Prostate gland (tissue), 2 donors: ENCODE measurements around the gene NUFIP2. TPM values are rescaled to one million over a fixed set of nuclear protein-coding genes. Genes with fewer than 3 reads are reported as not detected.
A peak's percentile ranks its signal among the peaks of the same experiment; 100 is the strongest.
"Not testable (repeated sequence)": the region's sequence is repeated elsewhere in the genome, so short reads cannot be mapped to it uniquely, and the experiment has no call there.

Source experiments
- DNase-seq: peaks from one replicate; pipeline ENCODE4 v3.0.0-alpha.2; 2019; ENCODE audit warnings: low spot score
- H3K27ac ChIP-seq, 2 donors: fragments of 200-600 bp; sonication (generic); 2 replicates each; pipeline ENCODE4 v1.5.1; 2017 to 2019
- H3K27me3 ChIP-seq: fragments of 200-600 bp; sonication (generic); replicated peaks from 2 replicates; pipeline ENCODE4 v1.5.1; 2019; ENCODE audit not compliant: insufficient read depth
- H3K36me3 ChIP-seq, 2 donors: fragments of 200-600 bp; sonication (generic); 1 replicate in 1 of 2; 2 replicates in 1 of 2; pipeline versions ENCODE4 v1.5.1 to v1.8.1; 2017 to 2019
- H3K4me1 ChIP-seq: fragments of 200-600 bp; sonication (generic); replicated peaks from 2 replicates; pipeline ENCODE4 v1.5.1; 2019
- H3K4me3 ChIP-seq, 2 donors: fragments of 200-600 bp; sonication (generic); 2 replicates each; pipeline ENCODE4 v1.5.1; 2017 to 2019
- H3K9me3 ChIP-seq: fragments of 200-600 bp; sonication (generic); 2 replicates; pipeline ENCODE4 v1.5.1; 2017
- CTCF ChIP-seq, 4 experiments: fragments of 200-600 bp in 2 of 4; fragments of 450-650 bp in 2 of 4; sonication (generic) in 2 of 4; IDR thresholded peaks; 1 replicate in 3 of 4; 2 replicates in 1 of 4; pipeline ENCODE4 v1.5.1; 2016 to 2019; ENCODE audit warnings: antibody characterized with exemption in 4 of 4, mild to moderate bottlenecking in 2 of 4, moderate library complexity in 2 of 4
- POLR2A ChIP-seq: fragments of 450-650 bp; IDR thresholded peaks from one replicate; pipeline ENCODE4 v1.6.1; 2016; ENCODE audit warnings: antibody characterized with exemption, mild to moderate bottlenecking
- POLR2AphosphoS5 ChIP-seq: sonication (generic); formaldehyde crosslinking; IDR thresholded peaks from one replicate; pipeline ENCODE4 v1.6.1; 2017; ENCODE audit warnings: antibody characterized with exemption
- WGBS: methylation state at CpG from one replicate; pipeline ENCODE4 v1.1.5; 2018; 5-methylcytosine and 5-hydroxymethylcytosine counted together
- intact Hi-C: fragments of 100-400 bp; cut with DNase I; formaldehyde crosslinking; loops from one replicate; pipeline ENCODE4 v1.14.2; 2022
- total RNA-seq, 2 donors: library from RNA; depleted of rRNA; stranded (reverse); fragments of >200 nt; gene quantifications; one replicate each; pipeline ENCODE4 v1.1.0, GENCODE V29; 2016

Gene NUFIP2
- total RNA-seq, 2 donors from 2014 or later, result 21.1 to 30.6 TPM

- WGBS, result 87% methylated on average over 9 of the region's 9 CpGs
- intact Hi-C loops, result loop anchor here (5.0 kb wide), 1 partner anchor 46 kb away; no protein-coding TSS in a partner anchor
- no peak overlapping the region for H3K27ac ChIP-seq
- no peaks in the 10 kb centered on the region for H3K4me1 ChIP-seq
- no peaks in the 10 kb centered on the region for H3K27me3 ChIP-seq
- no peaks in the 10 kb centered on the region for H3K9me3 ChIP-seq
- TF ChIP-seq POLR2AphosphoS5 (peak; percentile 5), POLR2A (no peak)
- H3K36me3 ChIP-seq, result no peaks in the 10 kb centered on the region
- no peak overlapping the region for H3K4me3 ChIP-seq
- DNase-seq, result no peak
These were observed 52.7 kb downstream of the NUFIP2 start for GRCh38 chr17:29240968-29241963.

GRCh38 chr17:29240477-29240876, 53.5 kb downstream of the NUFIP2 start:
- H3K36me3 ChIP-seq, result no peaks in the 10 kb centered on the region
- TF ChIP-seq CTCF (IDR thresholded peaks at IDR 0.05), result no peak
- H3K27ac ChIP-seq, result no peak overlapping the region
- H3K4me1 ChIP-seq, result no peaks in the 10 kb centered on the region
- DNase-seq, result no peak
- intact Hi-C loops, result loop anchor here (5.0 kb wide), 1 partner anchor 47 kb away; no protein-coding TSS in a partner anchor
- 48% methylated on average over 2 of the region's 2 CpGs for WGBS
- H3K4me3 ChIP-seq, result no peak overlapping the region
- H3K27me3 ChIP-seq, result no peaks in the 10 kb centered on the region
- H3K9me3 ChIP-seq, result no peaks in the 10 kb centered on the region

GRCh38 chr17:29238133-29238850, 55.7 kb downstream of the NUFIP2 start:
- intact Hi-C loops, result no loop called here
- Histone ChIP-seq H3K9me3 (no peaks in the 10 kb centered on the region), H3K4me3 (no peak overlapping the region), H3K27ac (no peak overlapping the region), H3K4me1 (no peaks in the 10 kb centered on the region), H3K36me3 (no peaks in the 10 kb centered on the region), H3K27me3 (no peaks in the 10 kb centered on the region)
- TF ChIP-seq POLR2AphosphoS5 (no peak), POLR2A (no peak), CTCF (IDR thresholded peaks at IDR 0.05) (no peak)
- WGBS, result 95% methylated on average over 8 of the region's 8 CpGs
- DNase-seq, result no peak

- intact Hi-C loops, result no loop called here
- H3K27me3 ChIP-seq, result no peaks in the 10 kb centered on the region
- no peaks in the 10 kb centered on the region for H3K36me3 ChIP-seq
- TF ChIP-seq POLR2AphosphoS5 (no peak), CTCF (IDR thresholded peaks at IDR 0.05) (no peak), POLR2A (no peak)
- no peaks in the 10 kb centered on the region for H3K9me3 ChIP-seq
- H3K4me1 ChIP-seq, result no peaks in the 10 kb centered on the region
- no peak overlapping the region for H3K27ac ChIP-seq
- WGBS, result 94% methylated on average over 3 of the region's 3 CpGs
- H3K4me3 ChIP-seq, result no peak overlapping the region
- DNase-seq, result no peak
These were observed 56.3 kb downstream of the NUFIP2 start for GRCh38 chr17:29237476-29238132.

- H3K9me3 ChIP-seq, result no peaks in the 10 kb centered on the region
- DNase-seq, result no peak
- no peak overlapping the region for H3K27ac ChIP-seq
- 91% methylated on average over 3 of the region's 3 CpGs for WGBS
- intact Hi-C loops, result no loop called here
- no peaks in the 10 kb centered on the region for H3K27me3 ChIP-seq
- TF ChIP-seq CTCF (IDR thresholded peaks at IDR 0.05) (no peak), POLR2A (no peak), POLR2AphosphoS5 (no peak)
- H3K4me1 ChIP-seq, result no peaks in the 10 kb centered on the region
- H3K4me3 ChIP-seq, result no peak overlapping the region
- H3K36me3 ChIP-seq, result no peaks in the 10 kb centered on the region
These were observed 58.0 kb downstream of the NUFIP2 start for GRCh38 chr17:29235904-29236303.

- intact Hi-C loops, H3K27me3 ChIP-seq, DNase-seq, H3K4me3 ChIP-seq, H3K27ac ChIP-seq, H3K36me3 ChIP-seq, H3K4me1 ChIP-seq, H3K9me3 ChIP-seq: not testable (repeated sequence)
- WGBS, result 93% methylated on average over 6 of the region's 7 CpGs
These were observed 59.0 kb downstream of the NUFIP2 start for GRCh38 chr17:29234972-29235371.
